ENCODE results near the gene COL8A1.
"Not testable (repeated sequence)": the region's sequence is repeated elsewhere in the genome, so short reads cannot be mapped to it uniquely, and the experiment has no call there.

The COL8A1 gene

DNA sequence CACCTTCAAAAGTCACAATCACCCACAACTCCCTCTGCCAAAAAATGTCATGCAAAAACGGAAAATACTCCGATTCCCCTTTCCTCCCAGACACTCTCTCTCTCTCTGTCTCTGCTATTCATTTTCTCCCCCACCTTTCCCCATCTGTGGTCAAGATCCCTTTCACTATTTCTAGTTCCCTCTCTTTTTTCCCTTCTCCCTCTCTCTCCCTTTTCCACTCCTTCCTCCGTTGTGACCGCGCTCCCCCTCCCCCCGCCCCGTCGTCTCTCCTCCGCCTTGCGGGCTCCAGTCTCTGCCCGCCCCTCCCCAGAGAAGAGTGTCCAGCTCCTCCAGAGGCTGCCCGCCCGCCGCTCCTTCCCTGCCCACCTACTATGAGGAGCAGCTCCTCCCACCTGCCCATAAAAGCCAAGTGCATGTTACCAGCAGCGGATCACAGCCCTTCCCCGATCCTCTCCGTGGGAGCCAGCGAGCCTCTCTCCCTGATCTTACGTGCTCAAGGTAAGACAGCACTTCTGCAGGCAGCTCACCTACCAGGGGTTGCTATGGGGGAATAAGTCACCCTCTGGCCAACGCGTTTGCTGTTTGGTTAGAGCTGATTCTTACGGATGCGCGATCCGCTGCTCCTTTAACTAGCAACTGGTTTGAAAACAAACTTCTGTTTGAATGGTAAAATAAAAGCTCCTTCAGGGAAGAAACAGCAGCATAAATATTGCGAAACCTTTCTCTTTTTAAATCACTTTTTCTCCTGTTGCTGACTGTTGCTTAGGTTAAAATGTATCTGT, at the start of gene COL8A1:
TSS of gene COL8A1 (plus strand) at position 428 of the 782 bp plus-strand sequence. CDS start 152,089 bp downstream, outside the sequence.
- no peak for DNase-seq (ENCODE audit: low read depth in 2 of 3, low spot score in 1 of 3)

DNA sequence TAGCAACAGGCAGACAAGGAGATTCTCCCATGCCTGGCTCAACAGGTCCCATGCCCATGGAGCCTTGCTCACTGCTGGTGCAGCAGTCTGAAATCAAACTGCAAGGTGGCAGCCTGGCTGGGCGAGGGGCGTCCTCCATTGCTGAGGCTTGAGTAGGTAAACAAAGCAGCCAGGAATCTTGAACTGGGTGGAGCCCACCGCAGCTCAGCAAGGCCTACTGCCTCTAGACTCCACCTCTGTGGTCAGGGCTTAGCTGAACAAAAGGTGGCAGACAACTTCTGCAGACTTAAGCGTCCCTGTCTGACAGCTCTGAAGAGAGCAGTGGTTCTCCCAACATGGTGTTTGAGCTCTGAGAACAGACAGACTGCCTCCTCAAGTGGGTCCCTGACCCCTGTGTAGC, 49.2 kb upstream of the COL8A1 start:
- not testable (repeated sequence) for DNase-seq (ENCODE audit: low read depth in 2 of 3, low spot score in 1 of 3)

DNA sequence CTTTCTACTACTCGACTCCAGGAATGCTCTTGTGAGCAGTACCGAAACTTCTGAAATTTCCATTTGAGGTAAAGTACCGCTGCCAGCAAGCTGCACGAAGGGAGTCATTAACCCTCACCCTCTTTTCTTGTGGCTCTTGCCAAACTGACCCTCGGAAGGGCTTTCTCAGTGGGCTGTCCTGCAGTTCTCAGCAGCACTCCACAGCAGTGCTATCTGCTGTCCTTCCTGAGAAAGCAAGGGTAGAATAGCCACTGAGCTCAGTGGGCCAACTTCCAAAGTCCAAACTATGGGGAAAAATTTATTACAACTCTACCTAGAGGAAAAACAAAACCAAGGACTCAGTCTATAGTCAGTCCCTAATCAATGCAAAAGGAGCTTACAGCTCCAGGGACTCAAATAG, 38.5 kb upstream of the COL8A1 start:
- no peak for DNase-seq (ENCODE audit: low read depth in 2 of 3, low spot score in 1 of 3)

DNA sequence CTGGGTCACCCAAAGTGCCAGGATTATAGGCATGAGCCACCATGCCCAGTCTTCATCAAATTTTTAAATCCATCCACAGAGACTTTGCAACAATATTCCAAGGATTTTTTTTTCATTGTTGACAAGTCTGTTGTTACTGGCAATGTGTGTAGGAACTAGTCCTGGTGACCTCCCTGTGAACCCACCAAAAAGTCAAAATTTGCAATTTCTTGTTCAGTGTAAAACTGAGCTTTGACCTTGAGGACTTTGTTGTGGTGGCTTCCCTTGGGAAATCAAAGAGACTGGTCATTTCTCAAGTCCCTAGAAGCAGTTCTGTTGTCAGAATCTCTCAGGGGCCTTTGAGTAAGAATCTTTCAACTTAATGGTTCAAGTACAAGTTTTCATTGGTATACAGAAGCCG, 36.9 kb upstream of the COL8A1 start:
- DNase-seq (ENCODE audit: low read depth in 2 of 3, low spot score in 1 of 3): no peak

DNA sequence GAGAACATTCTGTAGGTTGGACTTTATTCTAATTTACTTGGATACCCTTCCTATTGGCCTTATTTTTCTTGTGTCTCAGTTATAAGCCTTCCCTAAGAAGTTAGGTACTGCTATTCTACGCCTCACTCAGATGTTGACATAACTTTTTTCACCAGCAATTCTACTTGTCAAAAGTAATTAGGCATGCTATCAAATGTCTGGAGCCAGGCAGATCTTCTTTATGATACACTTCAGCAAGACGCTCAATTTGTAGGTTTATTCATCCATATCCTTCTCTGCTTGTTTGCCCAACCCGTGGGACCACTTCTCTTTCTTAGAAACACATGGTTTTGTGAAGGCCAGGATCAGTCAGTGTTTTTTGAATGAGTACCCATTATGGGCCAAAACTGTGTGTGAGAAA, 36.2 kb upstream of the COL8A1 start:
- no peak for DNase-seq (ENCODE audit: low read depth in 2 of 3, low spot score in 1 of 3)

DNA sequence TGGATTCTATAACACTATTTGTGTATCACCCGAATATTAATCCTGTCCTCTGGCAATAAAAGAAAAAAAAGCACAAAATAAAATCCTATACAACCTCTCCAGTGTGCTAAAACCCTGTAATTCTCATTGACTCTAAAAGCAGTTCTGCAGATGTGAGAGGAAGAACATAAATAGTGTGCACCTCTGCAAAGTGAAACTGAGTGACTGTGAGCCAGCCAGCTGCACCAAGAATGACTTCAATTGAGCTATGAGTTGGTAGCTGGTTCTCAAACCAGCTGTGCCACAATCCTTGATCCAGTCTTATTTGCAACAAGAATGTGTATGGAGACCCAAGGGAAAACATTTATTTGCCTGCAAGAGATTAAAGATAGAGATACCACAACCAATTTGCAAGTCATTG, 31.2 kb upstream of the COL8A1 start:
- DNase-seq (ENCODE audit: low read depth in 2 of 3, low spot score in 1 of 3): no peak

DNA sequence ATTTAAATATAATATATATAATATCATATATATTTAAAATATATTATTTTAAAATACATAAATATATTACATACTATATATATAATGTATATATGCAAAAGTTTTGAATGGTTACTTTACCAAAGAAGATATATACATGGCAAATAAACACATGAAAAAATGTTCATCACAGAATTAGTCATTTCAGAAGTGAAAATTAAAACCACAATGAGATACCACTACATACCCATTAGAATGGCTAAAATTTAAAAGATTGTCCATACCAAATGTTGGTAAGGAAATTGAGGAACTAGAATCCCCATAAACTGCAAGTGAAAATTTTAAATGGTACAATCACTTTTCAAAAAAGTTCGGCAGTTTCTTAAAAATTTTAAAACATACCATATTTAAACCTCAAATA, 23.6 kb upstream of the COL8A1 start:
- DNase-seq (ENCODE audit: low read depth in 2 of 3, low spot score in 1 of 3): no peak

DNA sequence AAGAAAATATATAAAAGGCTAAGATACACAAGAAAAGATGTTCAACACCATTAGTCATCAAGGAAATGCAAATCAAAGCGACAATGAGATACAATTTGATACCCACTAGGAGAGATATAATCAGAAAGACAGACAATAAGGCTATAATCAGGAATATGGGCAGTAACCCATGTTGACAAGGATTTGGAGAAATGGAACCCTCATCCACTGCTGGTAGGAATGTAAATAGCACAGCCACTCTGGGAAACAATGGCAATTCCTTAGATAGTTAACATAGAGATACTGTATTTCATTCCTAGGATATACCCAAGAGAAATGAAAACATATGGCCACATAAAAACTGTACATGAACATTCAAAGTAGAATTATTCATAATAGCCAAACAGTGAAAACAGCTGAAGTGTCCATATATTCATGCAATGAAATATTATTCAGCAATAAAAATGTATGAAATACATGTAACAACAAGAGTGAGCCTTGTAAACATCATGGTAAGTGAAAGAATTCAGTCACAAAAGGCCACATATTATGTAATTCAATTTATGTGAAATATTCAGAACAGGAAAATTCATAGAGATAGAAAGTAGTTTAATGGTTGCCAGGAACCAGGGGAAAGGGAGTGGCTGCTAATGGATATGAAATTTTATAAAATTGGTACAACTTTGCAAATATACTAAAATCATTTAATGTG, 18.2 kb upstream of the COL8A1 start:
- DNase-seq (ENCODE audit: low read depth in 2 of 3, low spot score in 1 of 3): no peak

DNA sequence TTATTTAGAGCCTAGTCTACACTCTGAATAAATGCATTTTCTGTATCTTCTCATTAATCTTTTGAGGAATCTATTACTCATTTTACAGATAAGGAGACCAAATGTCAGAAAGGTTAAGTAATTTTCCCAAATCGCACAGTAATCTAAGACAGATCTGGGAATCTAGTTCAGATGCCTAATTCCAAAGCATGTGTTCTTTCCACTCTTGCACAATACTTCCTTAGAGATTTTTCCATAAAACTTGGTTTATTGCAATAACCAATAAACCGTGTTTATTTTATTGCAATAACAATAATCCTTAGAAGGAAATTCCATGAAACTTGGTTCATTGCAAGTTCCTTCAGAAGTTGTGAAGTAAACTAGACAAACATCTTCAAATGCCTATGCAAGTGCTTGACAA, 17.4 kb upstream of the COL8A1 start:
- no peak for DNase-seq (ENCODE audit: low read depth in 2 of 3, low spot score in 1 of 3)

DNA sequence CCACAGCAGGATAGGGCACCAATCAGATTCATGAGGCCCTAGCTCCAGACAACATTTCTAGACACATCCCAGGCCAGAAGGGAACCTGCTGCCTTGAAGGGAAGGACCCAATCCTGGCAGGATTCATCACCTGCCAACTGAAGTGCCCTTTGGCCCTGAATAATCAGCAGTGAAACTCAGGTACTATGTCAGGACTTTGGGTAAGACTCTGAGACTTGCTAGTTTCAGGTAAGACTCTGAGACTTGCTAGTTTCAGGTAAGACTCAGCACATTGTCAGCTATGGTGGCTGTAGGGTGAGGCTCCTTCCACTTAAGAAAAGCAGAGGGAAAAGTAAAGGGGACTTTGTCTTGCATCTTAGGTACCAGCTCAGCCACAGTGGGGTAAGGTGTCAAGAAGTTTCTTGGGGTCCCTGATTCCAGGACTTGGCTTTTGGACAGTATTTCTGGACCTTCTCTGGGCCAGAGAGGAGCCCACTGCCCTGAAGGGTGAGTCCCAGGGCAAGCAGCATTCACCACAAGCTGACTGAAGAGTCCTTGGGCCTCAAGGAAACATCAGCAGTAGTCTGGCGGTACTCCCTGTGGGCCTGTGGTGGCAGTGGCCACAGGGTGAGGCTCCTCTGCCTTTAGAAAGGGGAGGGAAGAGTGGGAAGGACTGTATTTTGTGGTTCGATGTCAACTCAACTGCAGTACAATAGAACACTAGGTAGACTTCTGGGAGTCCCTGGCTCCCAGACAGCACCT, 13.7 kb upstream of the COL8A1 start:
- no peak for DNase-seq (ENCODE audit: low read depth in 2 of 3, low spot score in 1 of 3)

DNA sequence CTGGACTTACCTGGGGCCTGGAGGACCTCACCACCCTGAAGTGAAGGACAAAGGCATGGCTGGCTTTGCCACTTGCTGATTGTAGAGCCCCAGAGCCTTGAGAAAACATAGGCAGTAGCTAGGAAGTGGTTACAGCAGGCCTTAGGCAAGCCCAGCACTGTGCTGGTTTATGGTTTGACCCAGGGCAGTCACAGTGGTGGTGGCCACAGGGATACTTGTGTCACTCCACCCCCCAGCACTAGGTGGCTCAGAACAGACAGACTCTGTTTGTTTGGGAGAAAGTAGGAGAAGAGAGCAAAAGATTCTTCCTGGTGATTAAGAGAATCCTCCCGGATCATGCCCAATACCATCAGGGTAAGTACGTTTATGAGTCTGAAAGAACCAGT, 13.2 kb upstream of the COL8A1 start:
- DNase-seq (ENCODE audit: low read depth in 2 of 3, low spot score in 1 of 3): no peak

DNA sequence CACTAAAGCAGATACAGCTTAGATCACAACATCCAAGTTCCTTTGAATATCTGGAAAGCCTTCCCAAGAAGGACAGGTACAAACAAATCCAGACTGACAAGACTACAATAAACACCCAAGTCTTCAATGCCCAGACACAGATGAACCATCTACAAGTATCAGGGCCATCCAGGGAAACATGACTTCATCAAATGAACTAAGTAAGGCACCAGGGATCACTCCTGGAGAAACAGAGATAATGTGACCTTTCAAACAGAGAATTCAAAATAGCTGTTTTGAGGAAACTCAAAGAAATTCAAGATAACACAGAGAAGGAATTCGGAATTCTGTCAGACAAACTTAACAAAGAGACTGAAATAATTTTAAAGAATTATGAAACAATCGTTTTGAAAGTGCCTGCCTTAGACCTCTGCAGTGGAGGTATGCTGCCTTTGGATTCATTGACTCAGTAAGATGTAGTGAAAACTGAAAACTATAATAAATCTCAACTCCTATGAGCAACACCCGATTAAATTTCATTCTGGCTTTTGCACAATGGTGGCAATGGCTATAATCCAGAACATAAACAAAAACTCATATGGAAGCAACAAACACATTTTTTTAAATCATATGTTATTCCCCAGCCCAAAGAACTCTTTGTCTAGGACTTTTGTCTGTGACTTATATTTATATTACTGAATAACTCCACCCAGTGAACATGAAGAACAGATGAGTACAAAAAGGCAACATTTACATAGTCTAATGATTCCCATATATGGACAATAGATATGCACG, 12.6 kb upstream of the COL8A1 start:
- DNase-seq (ENCODE audit: low read depth in 2 of 3, low spot score in 1 of 3): no peak

DNA sequence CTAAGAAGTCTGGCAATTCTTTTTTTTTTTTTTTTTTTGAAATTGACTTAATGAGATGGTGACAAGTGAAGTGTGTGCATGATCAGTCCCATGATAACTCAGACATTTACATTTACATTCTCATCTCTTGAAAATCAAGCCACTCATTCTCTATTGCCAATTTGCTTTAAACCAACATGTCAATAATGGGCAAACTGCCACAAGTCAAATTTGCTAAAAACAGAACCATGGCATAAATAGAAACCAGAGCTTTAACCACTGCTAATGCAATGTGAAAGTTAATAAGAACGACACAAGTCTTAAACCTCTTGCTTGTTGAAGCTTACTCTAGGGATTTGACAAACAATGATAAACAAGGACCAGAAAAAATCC, 12.0 kb upstream of the COL8A1 start:
- DNase-seq (ENCODE audit: low read depth in 2 of 3, low spot score in 1 of 3): no peak

DNA sequence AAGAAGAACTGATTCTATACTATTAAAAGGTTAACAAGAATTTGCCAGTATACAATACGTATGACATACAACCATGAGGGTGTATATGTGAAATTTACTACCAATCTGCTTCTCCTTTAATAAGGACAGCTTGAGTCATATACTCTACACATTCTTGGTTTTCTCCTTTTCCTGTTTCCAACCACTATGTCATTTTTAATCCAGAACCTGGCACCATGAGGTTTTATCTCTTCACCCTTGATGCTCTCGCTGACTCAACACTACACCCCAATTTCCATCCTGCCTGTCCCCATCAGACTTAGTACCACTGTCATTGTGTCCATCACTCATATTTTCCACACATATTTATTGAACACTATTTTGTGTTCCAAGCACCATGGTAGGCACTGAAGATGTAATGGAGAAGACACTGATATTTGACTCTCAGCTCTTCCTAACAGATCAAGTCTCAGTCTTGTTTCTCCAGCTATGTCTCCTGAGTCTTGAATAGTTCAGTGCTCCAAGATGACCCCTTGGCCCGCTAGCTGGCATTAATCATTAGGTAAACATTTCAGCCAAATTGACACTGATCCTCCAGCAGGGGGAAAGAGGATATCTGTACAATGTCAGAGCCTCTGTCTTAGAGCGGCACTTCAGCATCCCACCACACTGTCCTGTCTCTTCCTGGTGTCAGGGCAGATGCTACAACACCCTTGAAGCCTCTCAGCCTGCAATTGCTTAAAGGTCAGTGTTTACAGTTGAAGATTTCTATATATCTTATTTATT, 11.2 kb upstream of the COL8A1 start:
- no peak for DNase-seq (ENCODE audit: low read depth in 2 of 3, low spot score in 1 of 3)

DNA sequence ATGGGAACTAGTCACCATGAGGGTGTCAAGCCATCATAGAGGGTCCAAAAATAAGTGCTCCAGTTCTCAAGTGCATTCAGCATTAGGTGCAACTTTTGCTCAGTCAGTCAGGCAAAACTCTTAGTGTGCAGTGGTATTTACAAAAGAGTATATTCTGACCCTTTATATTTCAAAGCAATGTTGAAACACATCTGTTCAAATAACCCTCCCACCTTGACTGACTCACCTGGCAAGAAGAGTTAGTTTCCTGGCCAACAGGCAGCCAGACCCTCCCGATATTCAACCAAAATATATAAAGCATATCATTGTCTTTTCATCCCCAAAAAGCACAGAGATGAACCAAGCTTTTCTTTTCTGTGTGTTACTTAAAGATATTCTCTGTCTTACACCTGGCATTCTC, 7.6 kb upstream of the COL8A1 start:
- DNase-seq (ENCODE audit: low read depth in 2 of 3, low spot score in 1 of 3): no peak

DNA sequence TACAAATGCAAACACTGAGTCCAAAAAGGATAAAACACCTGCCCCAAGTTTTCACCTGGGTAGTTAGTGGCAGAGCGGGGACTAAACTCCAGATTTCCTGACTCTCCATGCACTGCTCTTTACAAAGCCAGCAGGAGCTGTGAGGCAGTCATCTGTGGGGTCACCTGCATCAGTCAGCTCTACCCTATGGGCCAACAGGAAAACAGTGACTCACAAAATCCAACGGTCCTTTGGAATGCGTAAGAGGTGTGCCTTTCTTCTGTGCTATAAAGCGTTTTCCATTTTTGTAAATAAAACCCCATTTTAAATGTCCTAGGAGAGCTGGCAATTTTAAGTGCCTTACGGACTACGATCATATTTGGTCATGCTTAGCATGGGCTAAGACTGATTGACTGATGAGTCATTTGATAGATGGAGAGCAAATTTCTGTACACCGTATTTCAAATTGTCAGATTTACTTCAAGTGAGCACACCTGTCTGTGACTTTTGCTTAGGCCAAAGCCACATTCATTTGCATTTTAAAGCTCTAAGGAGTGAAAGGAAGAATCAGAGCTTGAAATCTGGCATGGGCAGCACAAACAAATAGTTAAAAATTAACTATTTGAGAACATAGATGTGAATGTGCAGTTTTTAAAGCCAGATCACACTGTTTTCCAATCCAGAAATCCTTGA, 4.4 kb upstream of the COL8A1 start:
- no peak for DNase-seq (ENCODE audit: low read depth in 2 of 3, low spot score in 1 of 3)

DNA sequence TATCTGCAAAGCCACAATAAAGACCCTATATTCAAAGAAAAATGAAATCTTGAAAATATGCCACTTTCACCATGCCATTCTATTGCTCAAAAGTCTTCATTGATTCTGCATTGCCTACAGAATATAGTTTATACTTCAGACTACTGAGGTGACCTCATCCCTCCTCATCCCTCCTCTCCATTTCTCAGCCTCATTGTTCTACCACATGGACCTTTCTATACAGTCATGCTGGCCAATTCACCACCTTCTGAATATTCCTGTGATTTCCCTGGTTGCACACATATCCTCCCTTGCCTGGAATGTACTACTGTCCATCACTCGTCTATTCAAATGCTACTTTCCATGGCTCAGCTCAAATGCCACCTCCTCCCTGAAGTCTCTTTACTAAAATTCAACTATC, 3.5 kb upstream of the COL8A1 start:
- no peak for DNase-seq (ENCODE audit: low read depth in 2 of 3, low spot score in 1 of 3)

DNA sequence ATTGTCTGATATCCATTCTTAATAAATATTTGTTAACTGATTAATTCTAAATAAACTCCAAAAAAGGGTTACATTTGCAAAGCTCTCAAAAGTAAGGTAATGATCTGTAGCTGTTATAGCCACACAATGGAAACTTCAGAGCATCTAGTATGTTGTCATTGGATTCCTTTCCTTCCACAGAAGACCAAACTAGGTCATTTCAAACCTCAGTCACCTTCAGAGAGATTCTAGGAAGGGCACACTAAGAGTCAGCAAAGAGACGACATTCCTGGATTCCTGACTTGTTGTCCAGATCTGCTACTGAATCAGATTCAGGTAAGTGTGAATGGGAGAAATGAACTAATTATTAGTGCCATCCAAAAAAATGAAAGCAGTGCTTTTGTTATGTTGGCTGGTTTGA, 3.0 kb upstream of the COL8A1 start:
- no peak for DNase-seq (ENCODE audit: low read depth in 2 of 3, low spot score in 1 of 3)

DNA sequence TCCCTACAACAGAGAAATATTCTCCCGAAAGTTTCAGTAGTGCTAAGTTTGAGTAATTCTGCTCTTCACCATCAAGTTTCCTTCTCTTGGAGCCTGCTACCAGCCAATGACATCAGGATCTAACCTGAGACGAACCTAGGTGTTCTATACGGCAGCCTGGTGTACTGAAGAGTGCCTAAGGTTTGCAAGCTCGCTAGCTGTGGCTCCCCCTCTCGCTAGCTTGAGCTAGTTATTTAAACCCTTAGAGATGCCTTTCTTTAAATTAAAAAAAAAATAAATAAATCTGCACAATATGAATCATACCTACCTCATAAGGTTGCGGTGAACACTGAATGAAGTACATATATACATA, 1.4 kb upstream of the COL8A1 start:
- DNase-seq (ENCODE audit: low read depth in 2 of 3, low spot score in 1 of 3): no peak

DNA sequence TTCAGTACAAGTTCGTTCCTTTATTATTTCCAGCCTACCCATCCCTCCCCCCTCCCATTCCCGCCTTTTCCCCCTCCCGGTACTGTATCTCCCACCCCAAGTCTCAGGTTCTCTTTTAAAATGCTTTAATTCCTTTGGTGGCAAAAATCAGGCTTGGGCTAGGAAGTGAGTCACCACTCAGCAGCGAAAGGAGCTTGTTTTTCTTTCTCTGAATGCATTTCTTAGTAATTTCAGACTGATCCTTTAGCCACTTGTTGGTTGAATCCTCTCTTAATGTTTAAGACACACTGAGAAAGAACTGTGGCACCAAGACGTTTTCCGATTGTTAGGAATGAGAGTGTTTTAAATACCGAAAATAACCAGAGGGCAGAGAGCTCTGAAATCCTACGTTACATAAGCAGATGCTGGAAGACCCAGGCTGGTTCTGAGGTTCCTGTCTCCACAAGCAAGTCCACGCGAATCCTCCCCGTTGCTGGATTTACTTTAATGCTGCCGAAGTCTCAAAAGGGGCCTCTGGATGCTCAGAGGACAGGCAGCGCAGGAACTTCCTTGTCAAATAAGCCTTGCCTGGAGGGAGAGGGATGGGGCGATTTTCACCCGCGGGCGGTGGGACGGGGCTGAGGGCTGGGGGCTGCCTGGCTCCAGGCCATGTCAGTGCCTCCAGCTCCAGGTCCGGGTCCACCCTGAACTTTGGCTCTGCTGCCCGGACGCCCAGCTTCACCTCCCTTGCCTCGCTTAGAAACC, 854 bp upstream of the COL8A1 start:
- no peak for DNase-seq (ENCODE audit: low read depth in 2 of 3, low spot score in 1 of 3)

Measured in stimulated activated CD4-positive, alpha-beta T cell treated with anti-CD3 and anti-CD28 coated beads, Interleukin-12 subunit alpha, Interleukin-12 subunit beta, amount 100 ng/mL, for 48 hours (primary cell).